AML-193 (cell line): ENCODE data around the gene ADAMTS2.

Source experiments
- DNase-seq, 2 experiments: peaks; one replicate each; lab custom pipeline; 2025; lab: John Stamatoyannopoulos, UW

Gene ADAMTS2

DNA sequence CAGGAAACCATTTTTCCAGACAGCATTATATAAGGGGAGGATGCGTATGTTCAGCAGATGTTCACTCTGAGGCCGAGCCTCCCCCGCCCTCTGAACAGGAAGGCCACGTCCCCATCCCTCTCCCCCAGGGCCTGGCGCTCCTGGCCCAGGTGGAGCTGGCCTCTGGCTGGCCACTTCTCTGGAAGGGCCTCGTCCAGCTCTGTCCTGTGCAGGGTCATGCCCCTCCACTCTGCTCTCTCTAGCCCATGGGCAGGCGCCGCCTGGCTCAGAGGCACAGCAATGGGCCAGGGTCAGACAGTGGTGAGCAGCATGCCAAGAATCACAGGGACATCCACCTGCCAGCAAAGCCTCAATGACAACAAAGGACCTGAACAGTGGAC lies 34.2 kb downstream of the ADAMTS2 start:
- no peak for DNase-seq

DNA sequence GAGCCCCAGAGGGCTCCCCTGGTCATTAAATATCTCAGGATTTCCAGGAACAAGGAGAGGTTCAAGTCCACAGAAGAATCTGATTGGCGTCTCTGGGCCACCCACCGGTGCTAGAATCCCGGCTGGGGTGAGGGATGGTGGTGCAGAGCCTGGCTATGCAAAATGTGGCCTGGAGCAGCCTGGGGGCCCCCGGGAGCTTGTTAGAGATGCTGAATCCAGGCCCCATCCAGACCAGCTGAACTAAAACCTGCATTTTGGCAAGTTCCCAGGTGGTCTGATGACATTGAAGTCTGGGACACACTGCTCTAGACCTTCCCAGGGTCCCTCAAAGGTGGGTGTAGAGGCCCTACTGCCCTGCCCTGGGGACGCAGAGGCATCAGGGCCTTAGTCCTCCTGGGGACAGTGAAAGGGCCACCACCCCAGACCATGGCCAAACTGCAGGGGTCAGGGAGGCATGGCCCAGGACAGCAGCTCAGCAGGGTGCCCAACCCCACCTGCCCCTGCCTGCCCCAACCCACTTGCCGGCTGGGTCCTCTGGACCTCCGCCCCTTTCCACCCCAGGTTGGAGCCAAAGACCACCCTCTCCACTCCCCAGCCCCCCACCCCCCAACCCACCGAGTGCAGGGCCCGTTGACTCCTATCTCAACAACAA lies 34.7 kb downstream of the ADAMTS2 start:
- DNase-seq = no peak

DNA sequence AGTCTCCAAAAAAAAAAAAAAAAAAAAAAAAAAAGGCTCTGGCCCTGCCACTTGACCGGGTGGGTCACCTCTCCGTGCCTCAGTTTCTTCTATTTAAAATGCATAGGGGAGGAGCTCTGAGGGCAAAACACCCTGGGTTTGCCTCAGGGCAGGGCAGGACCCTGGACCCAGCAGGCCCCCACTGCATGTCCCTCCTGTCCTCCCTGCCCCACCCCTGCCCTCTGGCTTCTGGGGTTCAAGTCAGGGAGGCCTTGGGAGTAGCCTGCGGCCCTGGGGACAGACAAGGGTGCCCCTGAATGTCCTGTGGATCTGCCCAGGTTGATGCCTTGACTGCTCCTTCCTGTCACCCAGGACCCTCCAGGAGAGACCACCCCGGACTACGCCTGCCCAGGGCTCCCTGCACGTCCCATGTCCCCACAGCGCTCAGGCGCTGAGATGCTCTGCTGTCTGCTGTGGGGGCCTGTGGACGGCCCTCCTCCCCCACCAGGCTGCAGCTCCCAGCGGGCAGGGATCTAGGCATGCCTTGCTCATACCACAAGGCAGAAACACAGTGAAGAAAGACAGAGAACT lies 35.4 kb downstream of the ADAMTS2 start:
- DNase-seq = no peak

DNA sequence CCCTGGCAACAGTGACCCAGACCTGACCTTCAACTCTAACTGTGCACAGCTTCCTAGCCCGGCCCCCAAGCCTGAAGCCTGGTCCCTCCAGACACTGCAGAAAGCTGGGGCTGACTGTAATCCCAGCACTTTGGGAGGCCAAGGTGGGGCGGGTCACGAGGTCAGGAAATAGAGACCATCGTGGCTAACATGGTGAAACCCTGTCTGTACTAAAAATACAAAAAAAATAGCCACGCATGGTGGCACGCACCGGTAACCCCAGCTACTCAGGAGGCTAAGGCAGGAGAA lies 35.9 kb downstream of the ADAMTS2 start:
- no peak for DNase-seq

DNA sequence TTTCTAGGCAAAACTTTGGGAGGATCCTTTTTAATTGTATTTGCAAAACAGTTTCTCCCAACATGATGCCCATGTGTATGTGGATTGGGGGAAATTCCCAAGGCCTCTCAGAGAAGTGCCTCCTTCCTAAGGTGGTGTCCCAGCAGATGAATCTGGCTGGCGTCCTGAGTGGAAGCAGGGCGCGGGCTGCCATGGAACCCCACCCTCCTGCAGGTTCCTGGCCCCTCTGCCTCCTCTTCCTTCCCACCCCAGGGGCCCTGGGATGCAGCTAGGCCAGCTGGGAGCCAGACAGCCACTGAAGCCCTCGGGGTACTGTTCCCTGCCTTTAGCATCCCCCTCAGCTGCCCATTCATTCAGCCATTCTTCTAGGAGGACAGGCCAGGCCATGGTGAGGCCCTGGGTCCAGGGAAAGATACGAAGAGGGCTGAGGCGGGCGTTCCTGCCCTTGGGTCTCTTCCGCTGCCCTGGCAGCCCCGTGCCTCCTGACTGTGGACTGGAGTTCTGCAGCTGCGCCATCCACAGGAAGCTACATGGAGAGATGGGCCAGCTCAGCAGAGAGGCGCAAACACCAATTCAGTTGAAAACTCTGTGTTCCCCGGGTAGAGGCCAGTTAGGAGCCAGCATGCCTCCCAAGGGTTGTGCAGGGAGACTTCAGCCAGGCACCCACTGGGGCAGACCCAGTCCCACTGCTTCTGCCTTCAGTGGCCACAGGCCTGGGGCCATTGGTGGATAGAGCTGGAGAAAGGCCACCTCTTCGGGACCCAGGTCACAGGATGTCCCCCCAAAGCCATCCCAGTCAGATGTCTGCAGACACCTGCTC lies 36.5 kb downstream of the ADAMTS2 start:
- no peak for DNase-seq

DNA sequence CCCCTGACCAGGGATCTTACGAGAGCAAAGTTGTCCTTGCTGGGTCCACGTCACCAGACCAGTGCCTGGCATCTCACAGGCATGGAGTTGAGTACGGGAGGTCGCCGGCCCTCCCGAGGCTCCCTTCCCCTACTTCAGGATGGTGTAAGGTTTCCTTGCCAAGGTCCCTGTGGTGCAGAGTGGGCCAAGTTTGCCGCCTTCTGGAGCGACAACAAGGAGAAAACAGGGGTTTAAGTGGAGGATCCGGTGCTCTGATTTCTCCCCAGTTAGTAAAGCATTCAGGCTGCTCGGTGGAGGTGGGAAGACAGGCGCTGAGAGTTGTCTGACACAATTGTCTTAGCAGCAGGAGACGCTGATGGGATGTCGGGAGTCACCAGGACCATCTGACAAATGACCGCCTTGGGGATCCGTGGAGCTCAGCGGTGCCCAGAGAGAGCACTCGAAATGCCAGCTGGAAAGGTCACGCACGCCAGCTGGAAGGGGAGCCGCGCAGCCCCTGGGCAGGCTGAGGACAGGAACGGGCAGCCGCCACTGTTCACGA lies 37.3 kb downstream of the ADAMTS2 start:
- DNase-seq = no peak

DNA sequence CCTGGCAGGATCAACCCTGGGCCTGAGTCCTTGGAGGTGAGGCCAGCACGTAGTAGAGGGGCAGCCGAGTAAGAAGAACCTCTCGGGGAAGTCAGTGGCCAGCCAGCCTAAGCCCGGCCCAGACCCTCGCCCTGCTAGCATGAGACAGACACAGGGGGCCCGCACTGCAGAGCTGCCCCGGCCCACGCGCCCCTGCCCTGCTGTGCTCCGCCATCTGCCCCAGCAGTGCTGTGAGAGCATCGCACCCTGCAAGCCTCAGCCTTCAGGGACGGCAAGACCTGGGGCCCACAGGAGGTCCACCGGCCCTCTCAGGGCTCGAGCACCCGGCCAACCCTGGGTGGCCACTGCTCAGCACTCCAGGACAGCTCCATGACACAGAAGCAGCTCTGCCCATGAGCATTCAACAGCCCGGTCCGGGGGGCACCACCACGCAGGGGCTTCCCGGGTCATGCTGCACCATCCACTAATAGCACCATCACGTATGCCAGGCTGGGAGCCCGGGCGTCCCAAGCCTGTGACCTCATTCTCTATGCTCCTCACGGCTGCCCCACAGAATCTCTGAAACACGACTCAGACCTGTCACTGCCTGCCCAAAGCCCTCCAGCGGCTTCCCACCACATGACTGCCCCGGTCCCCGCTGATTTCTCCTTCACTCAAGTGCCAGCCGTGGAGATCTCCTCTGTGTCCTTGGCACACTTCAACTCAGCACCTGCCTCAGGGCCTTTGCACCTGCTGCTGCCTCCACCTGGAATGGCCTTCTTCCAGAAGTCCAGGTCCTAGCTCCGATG lies 38.1 kb downstream of the ADAMTS2 start:
- DNase-seq = no peak

DNA sequence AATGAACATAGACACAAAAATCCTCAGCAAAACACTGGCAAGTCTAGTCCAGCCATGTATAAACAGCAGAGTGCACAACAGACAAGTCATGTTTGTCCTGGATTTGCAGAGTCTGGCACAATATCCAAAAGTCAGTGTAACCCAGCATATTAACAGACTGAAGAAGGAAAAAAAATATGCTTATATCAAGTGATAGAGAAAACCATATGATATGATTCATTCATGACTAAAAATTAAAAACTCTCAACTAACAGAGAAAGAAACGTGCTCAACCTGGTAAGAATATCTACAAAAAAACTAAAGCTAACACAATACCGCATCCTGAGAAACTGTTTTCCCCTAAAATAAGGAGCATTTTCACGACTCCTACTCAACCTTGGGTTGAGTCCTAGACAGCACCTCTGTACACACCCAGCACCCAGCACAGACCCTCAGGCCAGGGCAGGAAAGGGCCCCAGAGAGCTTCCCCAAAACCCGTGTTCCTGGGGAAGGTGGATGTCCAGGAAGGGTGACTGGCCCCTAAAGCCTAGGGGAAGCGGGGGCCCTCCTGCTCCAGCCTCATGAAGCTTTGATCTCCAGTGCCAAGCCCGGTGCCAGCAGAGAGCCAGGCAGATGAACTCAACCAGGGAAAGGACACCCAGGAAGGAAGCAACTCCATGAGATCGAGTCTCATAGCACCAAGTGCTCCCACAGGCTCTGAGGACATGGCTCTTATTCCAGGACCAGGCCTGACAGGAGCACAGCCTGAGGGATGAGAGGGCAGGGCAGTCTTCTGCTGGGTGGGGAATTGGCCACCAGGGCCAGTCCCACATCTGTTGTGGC lies 38.9 kb downstream of the ADAMTS2 start:
- DNase-seq = no peak

DNA sequence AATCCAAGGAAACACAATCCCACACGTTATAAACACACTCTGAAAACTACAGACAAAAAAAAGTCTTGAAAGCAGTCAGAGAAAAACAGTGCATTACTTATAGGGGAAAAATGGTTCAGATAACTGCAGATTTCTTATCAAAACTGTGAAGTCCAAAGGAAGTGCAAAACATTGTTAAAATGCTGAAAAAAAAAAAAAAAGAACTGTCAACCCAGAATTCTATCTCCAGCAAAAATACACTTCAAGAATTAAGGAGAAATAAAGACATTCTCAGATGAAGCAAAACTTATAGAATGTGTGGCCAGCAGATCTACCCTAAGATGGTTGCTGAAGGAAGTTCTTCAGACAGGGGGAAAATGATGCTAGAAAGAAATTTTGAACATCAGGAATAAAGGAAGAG lies 40.4 kb downstream of the ADAMTS2 start:
- no peak for DNase-seq

DNA sequence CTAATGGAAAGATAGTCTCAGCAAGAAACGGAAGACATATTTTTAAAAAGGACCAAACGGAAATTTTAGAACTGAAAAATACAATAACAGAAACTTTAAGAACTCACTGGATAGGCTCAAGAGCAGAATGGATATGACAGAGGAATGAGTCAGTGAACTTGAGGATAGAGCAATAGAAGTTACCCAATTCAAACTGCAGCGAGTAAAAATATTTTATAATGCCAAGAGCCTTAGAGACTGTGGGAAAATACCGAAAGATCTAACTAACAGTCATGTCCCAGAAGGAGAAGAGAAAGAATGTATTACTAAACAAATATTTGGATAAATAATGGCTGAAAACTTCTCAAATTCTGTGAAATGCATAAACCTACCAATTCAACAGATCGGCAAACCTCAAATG lies 40.8 kb downstream of the ADAMTS2 start:
- no peak for DNase-seq

DNA sequence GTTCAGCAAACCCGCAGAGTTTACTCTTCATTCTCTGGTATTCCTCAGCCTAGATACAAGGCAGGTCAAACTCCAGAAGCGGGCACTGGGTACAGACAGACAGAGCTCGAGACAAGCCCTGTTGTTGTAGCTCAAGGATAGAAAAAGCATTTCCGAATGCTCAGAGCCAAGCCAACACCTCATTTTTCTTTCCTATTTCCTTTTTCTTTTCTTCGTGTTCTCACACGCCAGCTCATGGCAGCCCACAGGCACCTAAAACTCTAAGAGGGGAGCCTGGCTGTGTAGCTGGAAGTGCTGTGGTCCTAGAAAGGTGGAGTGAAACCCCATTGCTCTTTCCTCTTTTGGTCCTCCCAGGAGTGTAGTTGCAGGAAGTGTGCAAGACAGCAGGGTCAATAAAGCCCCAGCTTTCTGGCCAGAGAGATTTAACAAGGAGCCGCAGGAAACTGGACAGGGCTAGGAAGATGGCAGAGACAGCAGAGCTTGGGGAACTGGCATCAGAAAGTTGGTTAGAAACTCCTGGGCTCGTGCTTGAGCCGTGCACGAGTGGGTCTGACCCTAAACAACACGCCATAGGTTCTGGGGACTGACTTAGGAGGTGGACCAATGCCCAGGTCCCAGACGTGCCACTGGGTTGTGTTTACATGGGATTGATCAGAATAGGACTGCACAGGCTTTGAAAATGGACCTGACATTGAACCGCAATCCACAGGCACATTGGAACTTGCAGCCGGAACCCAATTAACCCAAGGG lies 41.6 kb downstream of the ADAMTS2 start:
- DNase-seq = no peak

DNA sequence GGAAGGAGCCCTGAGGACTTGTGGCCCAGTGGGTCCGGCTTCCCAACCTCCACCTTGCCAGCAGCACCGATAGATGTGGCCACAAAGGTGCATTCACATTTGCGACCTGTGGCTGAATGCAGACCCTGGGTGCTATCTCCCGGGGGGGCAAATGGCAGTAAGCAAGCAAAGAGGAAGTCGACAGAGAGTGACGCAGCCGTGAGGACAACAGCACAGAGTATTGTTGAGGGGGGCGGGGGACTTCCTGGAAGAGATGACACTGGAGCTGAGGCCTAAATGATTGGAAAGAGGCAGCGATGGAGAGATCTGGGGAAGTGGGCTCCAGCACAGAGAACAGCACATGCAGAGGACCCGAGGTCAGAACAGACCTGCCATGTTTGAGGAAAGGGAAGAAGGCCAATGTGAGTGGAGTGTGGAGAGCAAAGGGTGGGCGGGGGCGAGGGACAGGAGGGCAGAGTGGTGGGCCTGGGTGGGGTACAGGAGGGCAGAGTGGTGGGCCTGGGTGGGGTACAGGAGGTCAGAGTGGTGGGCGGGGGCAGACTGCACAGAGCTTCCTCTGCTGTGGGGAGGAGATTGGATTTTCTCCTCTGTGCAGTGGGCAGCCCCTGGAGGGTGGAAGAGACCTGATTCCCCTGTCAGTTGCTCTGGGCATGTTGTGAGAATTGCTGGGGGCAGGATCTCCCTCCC lies 42.6 kb downstream of the ADAMTS2 start:
- DNase-seq = no peak

DNA sequence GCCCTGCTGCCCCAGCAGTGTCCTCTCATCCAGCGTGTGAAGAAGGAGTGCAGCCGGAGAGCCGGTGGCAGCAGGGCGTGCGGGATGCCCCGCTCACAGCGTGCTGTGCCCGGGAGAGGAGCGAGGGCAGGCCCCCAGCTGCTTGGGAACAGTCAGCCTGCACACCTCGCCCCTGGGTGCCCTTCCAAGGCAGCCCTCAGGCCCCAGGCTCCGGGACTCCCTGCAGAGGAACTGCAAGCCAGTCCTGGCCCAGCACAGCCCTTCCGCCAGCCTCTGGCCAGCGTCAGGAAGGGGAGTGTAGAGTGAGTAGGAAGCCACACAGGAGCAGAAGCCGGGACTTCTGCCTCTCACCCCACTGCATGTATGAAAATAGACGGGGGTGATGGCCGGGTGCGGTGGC lies 43.5 kb downstream of the ADAMTS2 start:
- no peak for DNase-seq

DNA sequence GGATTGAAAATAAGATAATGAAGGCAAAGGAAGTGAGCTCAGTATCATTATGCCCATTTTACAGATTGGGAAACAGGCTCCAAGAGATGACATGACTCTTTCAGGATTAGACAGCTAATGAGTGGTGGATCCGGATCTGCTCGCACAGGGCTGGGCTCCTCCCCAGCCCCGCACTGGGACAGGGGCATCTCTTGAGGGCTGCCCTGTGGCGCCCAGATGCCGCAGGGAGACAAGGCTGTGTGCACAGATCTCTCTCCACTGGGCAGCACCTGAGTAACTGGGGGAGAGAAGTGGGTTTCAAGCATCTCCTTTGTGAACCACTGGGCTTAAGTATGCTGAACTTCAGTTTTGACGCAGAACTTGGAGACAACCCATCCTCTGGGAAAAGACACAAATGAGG lies 43.9 kb downstream of the ADAMTS2 start:
- DNase-seq = no peak

DNA sequence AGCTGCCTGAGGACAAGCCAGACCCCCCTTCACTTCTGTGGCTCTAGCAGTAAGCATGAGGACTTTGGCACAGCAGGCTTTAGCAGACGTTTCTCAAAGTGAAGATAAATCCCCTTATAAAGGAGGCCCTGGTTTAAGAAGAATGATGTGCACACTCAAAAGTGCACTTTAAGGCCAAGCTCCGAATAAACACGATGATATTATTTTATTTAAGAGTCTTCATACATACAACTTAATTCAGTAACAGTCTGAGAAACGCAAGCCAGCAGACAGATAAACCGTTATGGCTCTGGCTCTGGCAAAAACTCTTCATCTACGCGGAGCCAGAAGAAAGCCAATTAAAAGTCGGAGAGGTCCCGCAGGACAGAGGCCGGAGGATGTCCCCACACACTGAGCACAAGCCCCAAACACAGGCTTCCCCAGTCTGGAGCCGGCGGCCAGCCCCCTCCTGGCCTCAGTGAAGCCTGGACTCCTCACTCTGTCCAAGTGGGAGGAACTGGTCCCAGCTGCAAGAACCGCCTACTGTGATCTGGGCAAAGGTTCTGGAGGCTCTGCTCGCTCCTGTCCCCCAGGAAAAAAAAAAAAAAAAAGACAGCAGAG lies 44.6 kb downstream of the ADAMTS2 start:
- no peak for DNase-seq

DNA sequence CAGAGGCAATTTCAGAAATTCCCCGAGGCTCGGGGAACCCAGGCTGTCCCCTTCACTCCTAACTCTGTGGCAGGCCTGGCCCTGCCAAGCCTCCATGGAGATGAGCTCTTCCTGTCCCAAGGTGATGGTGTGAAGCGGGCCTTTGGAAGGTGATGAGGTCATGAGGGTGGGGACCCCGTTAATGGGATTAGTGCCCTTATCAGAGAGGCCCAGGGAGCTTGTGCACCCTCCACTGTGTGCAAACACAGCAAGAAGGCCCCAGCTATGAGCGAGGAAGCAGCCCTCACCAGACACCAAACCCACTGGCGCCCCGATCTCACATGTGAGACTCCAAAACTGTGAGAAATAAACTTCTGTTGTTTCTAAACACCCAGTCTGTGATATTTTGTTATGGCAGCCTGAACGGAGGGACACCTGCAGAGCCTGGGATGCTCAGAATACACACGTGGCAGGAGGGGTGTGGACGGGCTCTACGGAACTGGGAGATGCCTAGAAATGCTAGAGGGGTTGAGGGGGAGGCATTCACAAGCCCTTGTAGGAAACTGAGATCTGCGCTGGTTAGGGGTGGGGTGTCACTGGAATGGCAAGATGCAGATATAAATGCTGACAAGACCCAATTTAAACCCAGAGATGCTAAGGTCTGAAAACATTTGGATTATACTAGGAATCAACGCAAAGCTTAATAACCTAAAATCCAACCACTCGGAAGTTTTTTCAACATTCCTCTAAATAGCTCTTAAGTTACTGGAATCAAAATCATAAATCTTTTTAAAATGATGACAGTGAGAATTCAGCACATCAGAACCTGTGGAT lies 46.9 kb downstream of the ADAMTS2 start:
- no peak for DNase-seq

DNA sequence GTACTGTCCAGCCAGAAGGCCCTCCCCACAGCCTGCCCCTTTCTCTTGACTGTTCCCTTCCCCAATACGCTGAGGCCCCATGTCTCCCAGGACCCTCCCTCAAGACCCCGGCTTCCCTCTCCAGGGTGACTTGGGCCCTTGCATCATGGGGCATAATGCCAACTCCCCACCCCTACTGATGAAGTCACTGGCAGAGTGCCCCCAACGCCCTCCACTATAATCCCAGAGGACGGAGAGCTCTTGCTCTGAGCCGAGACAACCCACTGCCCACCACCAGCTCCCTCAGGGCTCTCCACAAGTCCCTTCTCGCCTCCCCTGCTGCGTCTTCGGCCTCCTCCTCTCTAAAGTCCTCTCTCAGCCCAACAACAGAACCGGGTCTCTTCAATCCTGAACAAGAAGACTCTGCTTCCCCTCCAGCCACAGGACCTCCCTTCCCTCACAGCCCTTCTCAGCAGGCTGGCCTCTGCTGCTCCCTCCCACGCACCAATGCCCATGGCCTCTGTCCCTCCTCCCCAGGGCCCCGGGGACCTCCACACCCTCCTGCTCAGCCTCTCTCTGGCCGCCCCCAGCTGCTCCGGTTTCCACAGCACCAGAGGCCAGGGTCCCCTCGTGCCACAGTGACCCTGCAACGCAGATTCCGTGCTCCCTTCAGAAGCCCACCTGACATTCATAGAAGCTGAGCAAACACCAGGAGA lies 47.6 kb downstream of the ADAMTS2 start:
- no peak for DNase-seq

DNA sequence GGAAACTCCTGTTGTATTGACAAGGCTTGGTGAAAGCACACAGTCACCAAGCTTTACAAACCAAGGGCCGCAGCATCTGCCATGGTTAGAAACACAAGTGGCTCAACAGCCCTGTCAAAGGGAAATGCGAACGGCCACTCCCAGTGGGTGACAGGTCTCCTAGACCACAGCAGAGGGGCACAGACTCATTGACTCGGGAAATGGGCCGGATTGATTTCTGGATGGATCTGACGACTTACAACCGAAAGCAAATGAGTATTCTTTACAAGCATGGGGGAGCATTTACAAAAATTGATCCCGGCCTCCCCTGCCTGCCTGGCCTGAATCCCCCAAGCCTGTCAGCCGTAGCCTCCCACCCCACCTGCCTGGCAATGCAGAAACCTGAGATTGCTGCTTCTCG lies 48.2 kb downstream of the ADAMTS2 start:
- no peak for DNase-seq
